HepG2 (cell line): ENCODE data around the gene ASIC2. TPM values are rescaled to one million over a fixed set of nuclear protein-coding genes. Genes with fewer than 3 reads are reported as not detected.

Source experiments
- ATAC-seq: fragments of 200-7000 bp; cut with Tn5 transposase; 3 replicates; pipeline ENCODE4 v1.9.1; 2020; ENCODE audit warnings: mild to moderate bottlenecking, moderate library complexity
- BruUV-seq: library from RNA; stranded (reverse); fragments of 400-500 nt; replicated peaks from 2 replicates; lab custom pipeline; 2021; lab: Mats Ljungman, UMichigan
- CTCF ChIA-PET: fragments of 300-600 bp; formaldehyde crosslinking; extraction: SDS; loops from one replicate; lab custom pipeline; 2021; ENCODE audit warnings: low total read pairs, inconsistent platforms, low intra/inter-chr PET ratio; lab: Yijun Ruan, JAX
- POLR2A ChIA-PET: fragments of 350-600 bp; sonication (Branson Sonifier 250); formaldehyde crosslinking; loops from one replicate; lab custom pipeline; 2020; ENCODE audit warnings: antibody characterized with exemption, inconsistent platforms; lab: Yijun Ruan, JAX
- DNase-seq: peaks from one replicate; pipeline ENCODE4 v3.0.0-alpha.2; 2015; ENCODE audit warnings: low spot score
- FAIRE-seq: peaks from 3 replicates; lab custom pipeline; 2011; peaks lifted over from hg19 to GRCh38; lab: Jason Lieb, UNC
- H2AFZ ChIP-seq: one replicate; pipeline ENCODE4 v1.6.1; 2011; ENCODE audit warnings: low read length, inconsistent platforms
- H3K27ac ChIP-seq: fragments of 300-600 bp; 3 replicates; pipeline ENCODE4 v1.8.0; 2011; ENCODE audit warnings: mixed run types, mild to moderate bottlenecking, mixed read lengths, low read length, inconsistent platforms; ENCODE audit not compliant: insufficient read depth; ENCODE audit errors: extremely low read length
- H3K27me3 ChIP-seq, 2 experiments: fragments of 200-600 bp in 1 of 2; 2 replicates in 1 of 2; 3 replicates in 1 of 2; pipeline versions ENCODE4 v1.6.0 to v1.8.0; 2011; ENCODE audit warnings: low read length in 2 of 2, mild to moderate bottlenecking in 2 of 2, moderate library complexity in 2 of 2, inconsistent platforms in 1 of 2; ENCODE audit not compliant: insufficient read depth in 2 of 2, control insufficient read depth in 1 of 2
- H3K36me3 ChIP-seq, 2 experiments: fragments of 200-600 bp in 1 of 2; replicated peaks in 1 of 2; 2 replicates in 1 of 2; 3 replicates in 1 of 2; pipeline versions ENCODE4 v1.5.1 to v1.8.0; 2011; ENCODE audit warnings: low read length in 2 of 2, inconsistent platforms in 1 of 2; ENCODE audit not compliant: insufficient read depth in 2 of 2, control insufficient read depth in 1 of 2
- H3K4me1 ChIP-seq: 2 replicates; pipeline ENCODE4 v1.5.1; 2012; ENCODE audit warnings: low read length, inconsistent platforms; ENCODE audit not compliant: insufficient read depth
- H3K4me2 ChIP-seq: 2 replicates; pipeline ENCODE4 v1.6.0; 2011; ENCODE audit warnings: low read depth, low read length, inconsistent platforms
- H3K4me3 ChIP-seq, 3 experiments: fragments of 200-600 bp in 1 of 3; sonication (generic), shearing (Covaris generic) in 1 of 3; replicated peaks in 1 of 3; 2 replicates each; pipeline ENCODE4 v1.5.1; 2011 to 2016; ENCODE audit warnings: low read length in 3 of 3, inconsistent platforms in 2 of 3, low read depth in 2 of 3, mild to moderate bottlenecking in 2 of 3, control low read depth in 1 of 3, mixed read lengths in 1 of 3; ENCODE audit not compliant: insufficient read depth in 1 of 3
- H3K79me2 ChIP-seq: one replicate; pipeline ENCODE4 v1.6.1; 2011; ENCODE audit warnings: low read length, inconsistent platforms; ENCODE audit not compliant: insufficient read depth
- H3K9ac ChIP-seq: 2 replicates; pipeline ENCODE4 v1.6.0; 2011; ENCODE audit warnings: mild to moderate bottlenecking, low read depth, low read length, inconsistent platforms; ENCODE audit not compliant: insufficient read depth
- H3K9me3 ChIP-seq: 2 replicates; pipeline ENCODE4 v1.5.1; 2012; ENCODE audit warnings: mild to moderate bottlenecking, low read length
- H4K20me1 ChIP-seq: 2 replicates; pipeline ENCODE4 v1.6.0; 2011; ENCODE audit warnings: inconsistent platforms, mild to moderate bottlenecking, low read length, moderate library complexity; ENCODE audit not compliant: insufficient read depth
- DMTF1 ChIP-seq: sonication (generic); formaldehyde crosslinking; IDR thresholded peaks from 2 replicates; pipeline ENCODE4 v1.4.0; 2020; ENCODE audit warnings: mild to moderate bottlenecking, missing genetic modification reagents
- FOXO1 ChIP-seq: sonication (generic); formaldehyde crosslinking; IDR thresholded peaks from 2 replicates; pipeline ENCODE4 v1.4.0; 2020; ENCODE audit warnings: missing genetic modification reagents
- GFI1 ChIP-seq: sonication (generic); formaldehyde crosslinking; IDR thresholded peaks from 2 replicates; pipeline ENCODE4 v1.5.0; 2020; ENCODE audit warnings: missing genetic modification reagents, mild to moderate bottlenecking, borderline replicate concordance
- KDM1A ChIP-seq: IDR thresholded peaks from 2 replicates; pipeline ENCODE4 v1.6.1; 2016; ENCODE audit warnings: missing compliant biosample characterization
- MATR3 ChIP-seq: sonication (generic); formaldehyde crosslinking; IDR thresholded peaks from 2 replicates; pipeline ENCODE4 v1.4.0; 2020; ENCODE audit warnings: missing genetic modification reagents
- NFATC3 ChIP-seq: sonication (generic); formaldehyde crosslinking; IDR thresholded peaks from 2 replicates; pipeline ENCODE4 v1.5.1; 2020; ENCODE audit warnings: mild to moderate bottlenecking, missing genetic modification reagents
- POLR2AphosphoS2 ChIP-seq: IDR thresholded peaks from 2 replicates; pipeline ENCODE4 v1.6.1; 2011; ENCODE audit warnings: low read depth, low read length, improper control_type of control experiment
- SNRNP70 ChIP-seq: fragments of 200-400 bp; formaldehyde crosslinking; IDR thresholded peaks from 2 replicates; pipeline ENCODE4 v1.6.1; 2017; ENCODE audit warnings: mild to moderate bottlenecking, low read depth, low read length, moderate library complexity
- TCF7 ChIP-seq: sonication (generic); IDR thresholded peaks from 2 replicates; pipeline ENCODE4 v1.6.1; 2016; ENCODE audit warnings: antibody characterized with exemption, low read depth
- U2AF2 ChIP-seq: fragments of 200-400 bp; formaldehyde crosslinking; IDR thresholded peaks from 2 replicates; pipeline ENCODE4 v1.6.1; 2017; ENCODE audit warnings: low read depth, mild to moderate bottlenecking, low read length
- ZNF432 ChIP-seq: sonication (generic); formaldehyde crosslinking; IDR thresholded peaks from 2 replicates; pipeline ENCODE4 v1.5.0; 2020; ENCODE audit warnings: missing genetic modification reagents, mild to moderate bottlenecking, borderline replicate concordance
- ZNF761 ChIP-seq: sonication (generic); formaldehyde crosslinking; conservative IDR thresholded peaks from 2 replicates; pipeline ENCODE4 v1.4.0; 2020; ENCODE audit warnings: mild to moderate bottlenecking, missing genetic modification reagents
- ZSCAN29 ChIP-seq: sonication (generic); formaldehyde crosslinking; conservative IDR thresholded peaks from 2 replicates; pipeline ENCODE4 v1.4.0; 2020; ENCODE audit warnings: mild to moderate bottlenecking, missing genetic modification reagents
- WGBS: methylation state at CpG from one replicate; pipeline ENCODE4 v1.1.6; 2017; ENCODE audit warnings: low lambda C conversion rate; 5-methylcytosine and 5-hydroxymethylcytosine counted together
- in situ Hi-C: cut with HindIII; loops from 2 replicates; pipeline ENCODE4 v1.10.0; 2017; ENCODE audit warnings: low pct_unique_long_range_greater_than_20kb; ENCODE audit not compliant: extremely low pct_ligation_motif_present
- intact Hi-C: fragments of 100-400 bp; cut with micrococcal nuclease; formaldehyde crosslinking; loops from one replicate; pipeline ENCODE4 v1.10.0; 2022; ENCODE audit not compliant: unreplicated experiment
- polyA plus RNA-seq, 8 experiments: library from polyadenylated mRNA; depleted of rRNA in 3 of 8; stranded (reverse) in 7 of 8; unstranded in 1 of 8; fragments of >200 nt; fragmentation: Illumina TruSeq in 4 of 8; extraction: Trizol in 4 of 8; gene quantifications; 2 replicates each; pipeline versions ENCODE4 v1.2.1 to v1.2.3, GENCODE V29; 2011 to 2016; ENCODE audit warnings: low read depth in 4 of 8, missing spikeins in 1 of 8, mixed read lengths in 1 of 8; ENCODE audit not compliant: insufficient read depth in 1 of 8
- total RNA-seq, 5 experiments: library from RNA; depleted of rRNA; stranded (reverse); fragments of >200 nt; fragmentation: Illumina TruSeq; extraction: Trizol; gene quantifications; 2 replicates each; pipeline ENCODE4 v1.2.3, GENCODE V29; 2016; ENCODE audit warnings: low read depth in 1 of 5
- TF ChIP-seq, protein P1 (sequence below): sonication (generic); formaldehyde crosslinking; IDR thresholded peaks from 2 replicates; pipeline ENCODE4 v1.4.0; 2020; ENCODE audit warnings: missing genetic modification reagents, low read depth, mild to moderate bottlenecking, borderline replicate concordance
- TF ChIP-seq, protein P2 (sequence below): IDR thresholded peaks from 2 replicates; pipeline ENCODE4 v1.6.1; 2016; ENCODE audit warnings: control low read depth

The ASIC2 gene
- total and polyA plus RNA-seq, 2 of the 13 experiments (the other 11 are each of a cell fraction or from before 2014, with no cell fraction given): not detected

DNA sequence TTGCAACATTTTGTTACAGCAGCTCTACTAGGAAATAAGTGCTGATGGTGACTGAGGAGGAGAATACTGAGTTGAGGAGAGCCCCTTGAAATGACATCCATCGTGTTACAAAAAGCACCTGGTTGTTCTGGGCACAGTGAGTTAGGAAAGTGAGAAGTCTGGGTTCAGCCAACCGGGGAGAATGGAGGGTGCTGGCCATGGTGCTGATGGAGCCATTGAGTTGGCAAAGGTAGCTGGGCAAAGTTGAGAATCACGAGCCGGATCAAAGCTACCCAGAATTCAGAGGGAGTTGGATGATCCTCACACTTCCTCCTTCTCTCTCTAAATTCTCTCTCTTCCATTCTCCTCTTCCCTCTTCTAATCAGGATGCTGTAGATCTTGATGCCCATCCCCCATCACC lies 35.0 kb upstream of the ASIC2 start (continued):
- TF ChIP-seq, protein P1, sequence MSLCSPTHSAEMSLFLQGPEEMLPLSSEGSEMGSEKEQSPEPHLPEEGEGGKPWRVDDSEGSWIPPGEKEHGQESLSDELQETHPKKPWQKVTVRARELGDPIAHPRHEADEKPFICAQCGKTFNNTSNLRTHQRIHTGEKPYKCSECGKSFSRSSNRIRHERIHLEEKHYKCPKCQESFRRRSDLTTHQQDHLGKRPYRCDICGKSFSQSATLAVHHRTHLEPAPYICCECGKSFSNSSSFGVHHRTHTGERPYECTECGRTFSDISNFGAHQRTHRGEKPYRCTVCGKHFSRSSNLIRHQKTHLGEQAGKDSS: no peak
- TF ChIP-seq, protein P2, sequence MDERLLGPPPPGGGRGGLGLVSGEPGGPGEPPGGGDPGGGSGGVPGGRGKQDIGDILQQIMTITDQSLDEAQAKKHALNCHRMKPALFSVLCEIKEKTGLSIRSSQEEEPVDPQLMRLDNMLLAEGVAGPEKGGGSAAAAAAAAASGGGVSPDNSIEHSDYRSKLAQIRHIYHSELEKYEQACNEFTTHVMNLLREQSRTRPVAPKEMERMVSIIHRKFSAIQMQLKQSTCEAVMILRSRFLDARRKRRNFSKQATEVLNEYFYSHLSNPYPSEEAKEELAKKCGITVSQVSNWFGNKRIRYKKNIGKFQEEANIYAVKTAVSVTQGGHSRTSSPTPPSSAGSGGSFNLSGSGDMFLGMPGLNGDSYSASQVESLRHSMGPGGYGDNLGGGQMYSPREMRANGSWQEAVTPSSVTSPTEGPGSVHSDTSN (CRISPR knock-in tag): no peak
- no peak for TF ChIP-seq KDM1A (CRISPR knock-in tag)
- no peak for TF ChIP-seq U2AF2
- TF ChIP-seq TCF7: no peak
- TF ChIP-seq GFI1 (CRISPR knock-in tag): no peak
- no peak for TF ChIP-seq MATR3
- no peak for TF ChIP-seq FOXO1 (CRISPR knock-in tag)

GRCh38 chr17:33324736-33325135 lies 31.6 kb upstream of the ASIC2 start:
- ChIA-PET CTCF (no interaction called here), POLR2A (no interaction called here)
- intact Hi-C loops (no loop called here), in situ Hi-C loops (no loop called here)
- DNase-seq: no peak
- H3K27ac ChIP-seq: no peak overlapping the region
- 0% methylated on average over 3 of the region's 3 CpGs for whole genome bisulfite sequencing
- BruUV-seq: no TSS peak
- H3K4me2 ChIP-seq: no peak overlapping the region
- H3K4me3 ChIP-seq: no peak overlapping the region
- no peak overlapping the region for H3K9ac ChIP-seq
- no peaks in the 10 kb centered on the region for H3K4me1 ChIP-seq
- H2AFZ ChIP-seq: no peak overlapping the region
- H3K79me2 ChIP-seq: no peaks in the 10 kb centered on the region
- ATAC-seq: no peak
- no peak for FAIRE-seq
- no peaks in the 10 kb centered on the region for H4K20me1 ChIP-seq
- no peaks in the 10 kb centered on the region for H3K36me3 ChIP-seq
- H3K27me3 ChIP-seq: no peaks in the 10 kb centered on the region
- no peaks in the 10 kb centered on the region for H3K9me3 ChIP-seq
- TF ChIP-seq DMTF1 (CRISPR knock-in tag): no peak
- TF ChIP-seq POLR2AphosphoS2: no peak
- TF ChIP-seq SNRNP70: no peak
- no peak for TF ChIP-seq ZNF432 (CRISPR knock-in tag)
- TF ChIP-seq ZNF761 (CRISPR knock-in tag): no peak
- no peak for TF ChIP-seq NFATC3 (CRISPR knock-in tag)
- TF ChIP-seq ZSCAN29 (CRISPR knock-in tag): no peak
